ENCODE measurements around the gene CNGA3.
A peak's percentile ranks its signal among the peaks of the same experiment; 100 is the strongest.
"Not testable (repeated sequence)": the region's sequence is repeated elsewhere in the genome, so short reads cannot be mapped to it uniquely, and the experiment has no call there.

The CNGA3 gene

GRCh38 chr2:98405301-98405700 is 59.0 kb downstream of the CNGA3 start:
- DNase-seq = no peak

DNA sequence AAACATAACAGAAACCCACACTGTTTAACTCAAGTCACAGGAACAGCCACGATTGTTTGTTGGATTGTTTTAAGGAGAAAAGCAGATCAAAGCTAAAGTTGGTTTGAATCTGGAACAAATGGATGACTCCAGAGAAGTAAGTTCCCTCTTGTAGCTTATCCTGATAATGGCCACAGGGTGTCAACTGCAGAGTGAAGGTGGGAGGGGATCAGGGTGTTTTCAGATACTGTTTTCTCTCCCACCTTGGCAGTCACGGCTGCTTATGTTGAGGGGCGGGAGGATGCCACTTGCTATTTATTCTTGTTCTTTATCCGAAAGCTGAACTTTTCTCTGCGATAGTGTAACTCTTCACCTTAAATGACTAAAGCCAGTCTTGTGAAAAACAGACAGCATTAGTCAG is 61.9 kb downstream of the CNGA3 start:
- DNase-seq = no peak

GRCh38 chr2:98412751-98413458 is 66.6 kb downstream of the CNGA3 start:
- peak; percentile 60 for DNase-seq

DNA sequence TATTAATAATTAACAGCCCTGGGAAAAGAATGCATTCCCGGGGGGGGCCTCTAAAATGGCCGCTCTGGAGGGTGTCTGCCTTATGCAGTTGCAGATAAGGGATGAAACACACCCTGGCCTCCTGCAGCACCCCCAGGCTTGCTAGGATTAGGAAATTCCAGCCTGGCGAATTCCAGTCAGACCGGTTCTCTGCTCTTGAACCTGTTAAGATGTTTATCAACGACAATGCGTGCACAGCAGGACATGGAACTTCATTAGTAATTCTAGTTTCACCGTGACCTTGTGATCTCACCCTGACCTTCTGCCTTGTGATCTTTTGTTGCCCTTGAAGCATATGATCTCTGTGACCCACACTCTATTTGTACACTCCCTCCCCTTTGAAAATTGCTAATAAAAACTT is 68.0 kb downstream of the CNGA3 start:
- DNase-seq = not testable (repeated sequence)

GRCh38 chr2:98415719-98416248 is 69.5 kb downstream of the CNGA3 start:
- not testable (repeated sequence) for DNase-seq

DNA sequence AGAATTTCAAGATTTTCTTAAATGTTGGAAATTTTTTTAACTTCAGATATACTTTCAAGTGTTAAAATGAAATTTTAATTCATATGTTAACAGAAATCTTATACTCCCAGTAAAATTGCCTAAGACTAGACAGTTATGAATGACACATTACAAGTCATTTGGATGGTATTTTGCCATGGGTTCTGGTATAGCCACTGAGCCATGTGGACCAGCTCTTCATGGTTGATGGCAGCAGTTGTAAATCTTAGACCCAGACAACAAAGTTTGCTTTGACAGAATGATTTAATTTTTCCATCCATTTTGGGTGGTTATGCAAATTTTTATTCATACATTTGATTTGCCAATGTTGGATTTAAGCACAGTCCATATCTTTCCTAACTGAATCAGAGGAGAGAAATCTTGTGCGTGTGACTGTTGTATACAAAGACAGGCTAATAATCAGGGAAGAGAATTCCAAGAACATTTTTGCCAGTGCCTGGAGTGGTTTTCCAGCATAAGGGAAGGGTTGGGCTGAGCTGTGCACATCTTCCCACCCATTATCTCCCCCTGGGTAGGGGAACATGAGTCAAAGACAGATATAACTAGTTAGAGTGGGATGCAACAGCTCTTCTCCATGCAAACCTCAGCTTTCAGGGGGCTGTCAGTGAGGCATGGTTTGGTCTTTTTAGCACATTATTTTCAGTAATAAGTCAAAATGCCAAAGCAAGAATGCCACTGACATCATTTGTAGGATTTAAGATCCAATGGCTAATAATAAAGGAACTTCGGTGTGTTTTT is 70.3 kb downstream of the CNGA3 start:
- no peak for DNase-seq

- no peak for DNase-seq
These were observed 73.3 kb downstream of the CNGA3 start for GRCh38 chr2:98419544-98419943.

GRCh38 chr2:98419977-98420725 is 73.9 kb downstream of the CNGA3 start:
- DNase-seq = no peak

DNA sequence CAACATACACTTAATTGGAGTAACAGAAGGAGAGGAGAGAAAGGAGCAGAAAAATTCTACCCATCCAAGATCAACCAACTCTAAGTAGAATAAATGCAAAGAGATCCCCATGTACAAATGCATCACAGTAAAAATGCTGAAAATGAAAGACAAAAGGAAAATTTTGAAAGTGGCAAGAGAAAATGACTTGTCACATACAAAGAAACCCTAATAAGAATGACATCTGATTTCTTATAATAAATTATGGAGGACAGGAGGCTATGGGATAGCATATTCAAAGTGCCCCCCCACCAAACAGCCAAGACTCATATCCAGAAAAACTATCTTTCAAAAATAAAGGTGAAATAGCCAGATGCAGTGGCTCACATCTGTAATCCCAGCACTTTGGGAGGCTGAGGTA is 76.2 kb downstream of the CNGA3 start:
- no peak for DNase-seq

- DNase-seq = no peak
These were observed 80.5 kb downstream of the CNGA3 start for GRCh38 chr2:98426771-98427170.

DNA sequence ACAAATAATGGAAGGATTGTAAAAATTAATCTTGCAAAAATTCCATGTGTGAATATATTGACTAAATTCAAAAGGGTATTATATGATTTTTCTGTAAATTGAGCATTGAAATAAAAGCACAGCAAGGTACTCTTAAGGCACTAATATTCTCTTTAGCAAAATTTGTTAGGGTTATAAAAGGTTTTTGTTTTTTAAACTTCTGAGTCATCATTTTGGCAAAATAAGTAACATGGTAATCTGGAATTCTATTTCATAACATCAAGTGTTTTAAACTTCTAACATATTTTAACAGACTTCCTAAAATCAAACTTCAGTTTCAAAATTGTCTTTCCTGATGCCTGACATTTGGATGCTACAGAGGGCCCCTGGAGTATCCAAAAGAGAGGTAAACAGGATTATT is 85.9 kb downstream of the CNGA3 start:
- no peak for DNase-seq

GRCh38 chr2:98433363-98433964 is 87.2 kb downstream of the CNGA3 start:
- no peak for DNase-seq

DNA sequence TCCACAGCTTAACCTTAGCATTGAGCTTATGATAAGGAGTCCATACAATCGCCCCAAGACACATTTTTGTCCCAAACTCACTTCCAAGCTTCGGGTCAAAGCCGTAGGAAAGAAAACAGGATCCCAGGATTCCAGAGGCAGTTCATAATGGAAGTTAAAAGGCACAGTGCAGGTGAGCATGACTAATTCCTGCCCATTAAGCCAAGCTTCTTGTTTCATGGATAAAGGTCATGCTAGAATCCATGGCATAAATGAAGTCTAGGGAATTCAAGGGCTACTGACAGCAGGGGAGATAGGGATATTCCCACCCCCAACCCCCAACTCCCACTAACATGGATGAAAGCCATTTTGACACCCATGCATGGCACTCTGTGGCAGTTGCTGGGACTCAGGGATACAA is 88.2 kb downstream of the CNGA3 start:
- no peak for DNase-seq

DNA sequence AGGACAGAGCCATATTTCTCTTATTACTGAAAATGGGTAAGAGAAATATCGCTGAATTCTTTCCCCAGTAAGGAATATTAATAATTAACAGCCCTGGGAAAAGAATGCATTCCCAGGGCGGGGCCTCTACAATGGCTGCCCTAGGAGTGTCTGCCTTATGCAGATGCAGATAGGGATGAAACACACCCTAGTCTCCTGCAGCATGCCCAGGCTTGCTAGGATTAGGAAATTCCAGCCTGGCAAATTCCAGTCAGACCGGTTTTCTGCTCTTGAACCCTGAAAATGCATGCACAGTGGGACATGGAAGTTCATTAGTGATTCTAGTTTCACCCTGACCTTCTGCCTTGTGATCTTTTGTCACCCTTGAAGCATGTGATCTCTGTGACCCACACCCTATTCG is 89.4 kb downstream of the CNGA3 start:
- not testable (repeated sequence) for DNase-seq

DNA sequence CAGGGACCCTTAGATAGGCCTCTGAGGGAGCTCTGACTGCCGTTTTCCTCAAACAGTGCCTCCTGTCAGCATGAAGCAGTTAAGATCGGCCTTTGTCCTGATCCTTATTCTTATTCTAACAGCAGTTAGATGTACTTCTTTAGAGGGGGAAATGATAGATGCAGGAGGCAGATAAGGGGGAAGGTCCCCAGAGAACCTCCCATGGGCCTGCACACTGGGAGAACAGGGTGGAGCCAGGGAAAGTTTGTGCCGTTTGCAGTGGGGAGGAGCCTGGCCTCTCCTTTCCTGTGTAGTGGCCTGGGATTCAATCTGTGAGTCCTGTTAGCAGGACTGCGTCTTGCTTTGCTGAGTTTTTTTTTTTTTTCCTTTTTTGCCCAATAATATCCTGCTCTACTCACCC is 90.5 kb downstream of the CNGA3 start:
- DNase-seq = no peak

- no peak for DNase-seq
These were observed 92.2 kb downstream of the CNGA3 start for GRCh38 chr2:98438190-98439133.

- no peak for DNase-seq
These were observed 95.6 kb downstream of the CNGA3 start for GRCh38 chr2:98441706-98442450.

DNA sequence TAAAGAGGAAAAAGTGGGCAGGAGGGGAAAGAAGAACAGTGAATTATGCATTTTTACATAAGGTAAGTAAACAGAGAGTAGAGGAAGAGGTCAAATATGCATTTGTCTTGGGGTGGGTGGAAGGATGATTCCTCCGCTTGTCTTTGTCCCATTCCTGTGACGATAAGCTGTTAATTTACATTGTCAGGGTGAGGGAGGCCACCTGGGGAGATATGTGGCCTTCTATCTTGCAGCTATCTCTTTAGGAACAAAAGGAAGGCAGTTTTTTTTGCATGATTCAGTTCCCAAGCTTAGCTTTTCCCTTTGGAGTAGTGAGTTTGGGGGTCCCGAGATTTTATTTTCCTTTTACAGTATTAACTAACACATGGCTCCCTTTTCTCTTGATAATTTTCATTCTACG is 96.2 kb downstream of the CNGA3 start:
- DNase-seq = no peak

DNA sequence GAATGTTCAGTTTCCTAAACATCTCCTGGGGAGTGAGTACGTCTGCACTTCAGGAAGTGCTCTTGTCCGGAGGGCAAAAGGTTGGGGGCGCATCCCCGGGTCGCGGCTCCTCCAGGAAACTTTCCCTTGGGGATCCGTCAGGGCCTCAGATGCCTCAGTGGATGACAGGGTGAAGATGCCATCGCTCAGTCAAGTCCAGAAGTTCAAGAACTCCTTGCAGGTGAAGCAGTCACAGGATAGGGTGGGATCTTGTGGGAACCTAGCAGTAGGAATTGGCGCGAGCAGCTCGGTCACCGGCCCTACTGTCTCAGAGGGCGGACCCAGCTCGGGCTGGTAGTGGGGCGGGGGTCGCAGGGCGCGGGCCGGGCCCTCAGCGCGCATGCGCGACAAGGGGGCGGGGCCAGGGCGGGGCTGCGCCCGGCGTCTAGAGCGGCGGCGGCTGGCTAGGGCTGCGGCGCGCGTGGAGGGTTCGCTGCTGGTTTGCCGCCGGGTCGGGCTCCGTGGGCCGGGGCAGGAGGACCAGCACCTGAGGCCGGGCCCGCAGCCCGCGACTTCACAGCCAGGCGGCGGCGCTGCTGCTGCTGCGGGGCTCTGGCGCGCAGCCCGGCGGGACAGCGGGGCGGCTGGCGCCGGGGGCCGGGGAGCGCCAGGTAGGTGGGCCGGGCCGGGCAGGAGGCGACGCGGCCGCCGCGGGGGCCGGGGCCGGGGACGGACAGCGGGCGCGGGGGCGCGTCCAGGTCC is 98.3 kb downstream of the CNGA3 start, which contains the start of gene INPP4A:
Gene INPP4A (plus strand): TSS at position 423 of the 741 bp plus-strand sequence. CDS start 75,191 bp downstream, outside the sequence.
- DNase-seq = peak; percentile 80

- DNase-seq = peak; percentile 41
These were observed 99.0 kb downstream of the CNGA3 start for GRCh38 chr2:98445177-98445682.
